Activated naive CD8-positive, alpha-beta T cell (primary cell): ENCODE results near the gene POU2F1.
"Not testable (repeated sequence)": the region's sequence is repeated elsewhere in the genome, so short reads cannot be mapped to it uniquely, and the experiment has no call there.

Experiments
- H3K27ac Mint-ChIP-seq: one replicate; pipeline ENCODE4 v1.8.0; 2021; ENCODE audit warnings: mixed read lengths
- H3K27me3 Mint-ChIP-seq: one replicate; pipeline ENCODE4 v1.8.0; 2021; ENCODE audit warnings: mixed read lengths
- H3K36me3 Mint-ChIP-seq: one replicate; pipeline ENCODE4 v1.8.0; 2021; ENCODE audit warnings: mixed read lengths
- H3K4me1 Mint-ChIP-seq: one replicate; pipeline ENCODE4 v1.8.0; 2021; ENCODE audit warnings: low read depth, mixed read lengths
- H3K4me3 Mint-ChIP-seq: one replicate; pipeline ENCODE4 v1.8.0; 2021; ENCODE audit warnings: mild to moderate bottlenecking, mixed read lengths
- H3K9me3 Mint-ChIP-seq: one replicate; pipeline ENCODE4 v1.8.0; 2021; ENCODE audit warnings: low read depth, mixed read lengths

Gene POU2F1

GRCh38 chr1:167219194-167219593, 1.5 kb upstream of the POU2F1 start:
- no peaks in the 10 kb centered on the region for H3K27me3 Mint-ChIP-seq
- H3K4me1 Mint-ChIP-seq: peaks cover 32% of the 10 kb centered on the region
- peak overlapping the region; percentile 99 for H3K27ac Mint-ChIP-seq
- peak overlapping the region; percentile 95 for H3K4me3 Mint-ChIP-seq
- H3K9me3 Mint-ChIP-seq: no peaks in the 10 kb centered on the region
- H3K36me3 Mint-ChIP-seq: peaks cover 2% of the 10 kb centered on the region

GRCh38 chr1:167219646-167220536, 795 bp upstream of the POU2F1 start:
- H3K4me1 Mint-ChIP-seq: peaks cover 34% of the 10 kb centered on the region
- H3K27me3 Mint-ChIP-seq: no peaks in the 10 kb centered on the region
- peaks cover 2% of the 10 kb centered on the region for H3K36me3 Mint-ChIP-seq
- peak overlapping the region; percentile 99 for H3K27ac Mint-ChIP-seq
- H3K9me3 Mint-ChIP-seq: no peaks in the 10 kb centered on the region
- peak overlapping the region; percentile 95 for H3K4me3 Mint-ChIP-seq

DNA sequence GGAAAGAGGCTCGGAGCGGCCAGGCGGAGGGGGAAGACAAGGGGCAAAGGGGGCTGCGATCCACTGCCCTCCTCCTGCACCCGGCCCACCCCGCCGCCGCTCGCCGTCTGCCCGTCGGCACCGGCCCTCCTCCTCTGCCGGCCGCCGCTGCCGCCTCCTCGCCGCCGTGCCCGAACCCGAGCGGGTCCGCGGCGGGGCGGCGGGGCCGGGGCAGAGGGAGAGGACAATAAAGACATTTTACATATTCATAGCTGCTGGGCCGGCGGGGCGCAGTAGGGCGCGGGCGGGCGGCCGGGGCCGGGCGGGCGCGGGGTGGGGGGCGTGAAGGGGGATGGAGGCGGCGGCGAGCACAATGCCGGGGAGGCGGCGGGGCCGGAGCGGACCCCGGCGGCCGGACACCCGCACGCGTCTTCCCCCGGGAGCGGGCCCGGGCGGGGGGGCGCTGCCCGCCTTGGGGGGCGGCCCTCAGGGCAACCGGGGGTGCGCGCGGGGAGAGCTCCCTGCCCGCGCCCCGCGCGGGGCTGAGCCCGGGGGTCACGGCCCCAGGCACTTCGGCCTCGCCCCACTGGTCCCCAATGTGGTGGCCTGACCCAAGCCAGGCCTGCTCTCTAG, 546 bp downstream of the POU2F1 start:
- Mint-ChIP-seq H3K4me1 (peaks cover 47% of the 10 kb centered on the region), H3K27me3 (no peaks in the 10 kb centered on the region), H3K9me3 (no peaks in the 10 kb centered on the region), H3K27ac (peak overlapping the region; percentile 99), H3K36me3 (peaks cover 2% of the 10 kb centered on the region), H3K4me3 (peak overlapping the region; percentile 95)

GRCh38 chr1:167221738-167222610, 1.3 kb downstream of the POU2F1 start:
- Mint-ChIP-seq H3K27ac (peak overlapping the region; percentile 98), H3K4me3 (peak overlapping the region; percentile 94), H3K9me3 (no peaks in the 10 kb centered on the region), H3K36me3 (peaks cover under 1% of the 10 kb centered on the region), H3K27me3 (no peaks in the 10 kb centered on the region), H3K4me1 (peaks cover 51% of the 10 kb centered on the region)

DNA sequence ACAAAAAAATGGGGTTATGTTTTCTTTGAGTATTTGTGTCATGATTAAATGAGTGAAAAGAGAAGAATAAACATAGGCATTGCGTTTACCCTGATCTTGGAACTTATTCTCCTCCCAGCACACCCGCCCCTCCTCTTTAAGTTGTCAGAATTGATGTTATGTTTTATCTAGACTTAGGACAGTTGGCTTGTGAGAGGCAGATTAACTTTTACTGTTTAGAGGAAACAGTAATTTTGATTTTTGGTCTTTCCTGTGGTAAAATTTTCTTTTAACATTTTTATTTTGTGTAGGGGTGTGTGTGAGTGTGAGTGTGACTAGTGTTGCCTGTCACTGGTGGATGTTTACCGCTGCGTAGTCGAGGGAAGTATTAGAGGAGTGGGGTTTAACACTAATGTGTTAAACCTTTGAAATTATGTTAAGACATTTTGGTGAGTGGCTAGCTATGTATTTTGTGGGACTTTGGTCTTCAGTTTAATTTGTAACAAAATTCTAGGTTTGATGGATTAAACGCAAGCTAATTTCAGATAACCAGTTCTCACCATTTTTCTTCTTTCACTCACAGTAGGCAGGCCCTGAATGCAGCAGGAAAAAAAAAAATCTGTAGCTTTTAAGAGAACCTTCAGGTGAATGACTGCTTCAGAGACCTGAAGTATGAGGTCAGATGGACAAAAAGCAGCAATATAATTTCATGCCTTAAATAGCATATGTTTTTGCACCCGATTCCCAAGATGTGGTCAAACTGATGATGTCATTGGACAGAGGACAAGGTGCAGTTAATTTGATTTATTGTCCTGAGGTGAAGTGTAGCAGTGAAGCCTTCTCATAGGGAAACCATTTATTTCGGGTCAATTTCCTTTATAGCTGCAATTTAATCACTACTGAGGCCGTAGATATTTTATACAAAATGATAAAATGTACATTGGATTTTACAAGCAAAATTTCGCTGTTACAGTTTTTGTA, 2.7 kb downstream of the POU2F1 start:
- Mint-ChIP-seq H3K27me3 (no peaks in the 10 kb centered on the region), H3K9me3 (no peaks in the 10 kb centered on the region), H3K4me3 (peak overlapping the region; percentile 94), H3K4me1 (peaks cover 57% of the 10 kb centered on the region), H3K27ac (peak overlapping the region; percentile 98), H3K36me3 (no peaks in the 10 kb centered on the region)

DNA sequence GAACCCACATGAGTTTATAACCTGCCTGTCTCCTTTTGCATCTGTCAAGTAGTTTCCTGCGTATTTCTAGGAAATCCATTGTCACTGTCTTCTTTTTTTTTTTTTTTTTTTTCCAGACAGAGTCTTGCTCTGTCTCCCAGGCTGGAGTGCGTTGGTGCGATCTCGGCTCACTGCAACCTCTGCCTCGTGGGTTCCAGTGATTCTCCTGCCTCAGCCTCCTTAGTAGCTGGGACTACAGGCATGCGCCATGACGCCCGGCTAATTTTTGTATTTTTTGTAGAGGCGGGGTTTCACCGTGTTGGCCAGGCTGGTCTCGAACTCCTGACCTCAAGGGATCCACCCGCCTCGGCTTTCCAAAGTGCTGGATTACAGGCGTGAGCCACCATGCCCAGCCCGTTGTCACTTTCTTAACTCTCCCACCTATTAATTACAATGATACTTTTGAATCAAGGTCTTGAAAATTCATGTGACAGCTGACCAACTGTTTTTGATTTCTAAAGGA, 4.1 kb downstream of the POU2F1 start:
- H3K27me3 Mint-ChIP-seq, H3K36me3 Mint-ChIP-seq, H3K4me3 Mint-ChIP-seq, H3K27ac Mint-ChIP-seq, H3K9me3 Mint-ChIP-seq: not testable (repeated sequence)
- H3K4me1 Mint-ChIP-seq: peaks cover 59% of the 10 kb centered on the region

GRCh38 chr1:167225920-167226319, 5.2 kb downstream of the POU2F1 start:
- H3K4me3 Mint-ChIP-seq: no peak overlapping the region
- peaks cover 61% of the 10 kb centered on the region for H3K4me1 Mint-ChIP-seq
- no peaks in the 10 kb centered on the region for H3K27me3 Mint-ChIP-seq
- no peak overlapping the region for H3K27ac Mint-ChIP-seq
- H3K9me3 Mint-ChIP-seq: no peaks in the 10 kb centered on the region
- H3K36me3 Mint-ChIP-seq: no peaks in the 10 kb centered on the region

DNA sequence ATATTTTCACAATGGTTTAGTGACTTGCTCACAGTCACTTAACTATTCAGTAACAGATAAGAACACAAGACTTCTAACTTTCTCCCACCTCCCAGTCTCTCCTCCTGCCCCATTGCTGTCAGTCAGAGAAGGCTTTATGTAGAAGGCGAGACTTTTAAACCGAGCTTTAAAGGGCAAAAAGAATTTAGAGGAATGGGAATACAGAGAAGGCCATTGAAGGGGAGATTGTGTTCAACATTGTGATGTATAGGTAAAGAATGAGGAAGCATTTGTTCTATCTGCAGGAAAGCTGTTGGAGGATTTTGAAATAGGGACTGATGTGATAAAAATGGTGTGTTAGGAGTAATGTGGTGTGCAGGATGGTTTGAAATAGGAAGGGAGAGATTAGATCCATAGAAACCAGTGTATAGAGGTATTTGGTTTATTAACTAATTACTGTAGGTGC, 7.3 kb downstream of the POU2F1 start:
- peaks cover 56% of the 10 kb centered on the region for H3K4me1 Mint-ChIP-seq
- H3K9me3 Mint-ChIP-seq: no peaks in the 10 kb centered on the region
- H3K4me3 Mint-ChIP-seq: no peak overlapping the region
- no peaks in the 10 kb centered on the region for H3K36me3 Mint-ChIP-seq
- no peaks in the 10 kb centered on the region for H3K27me3 Mint-ChIP-seq
- H3K27ac Mint-ChIP-seq: no peak overlapping the region

- Mint-ChIP-seq H3K4me1 (peaks cover 56% of the 10 kb centered on the region), H3K4me3 (no peak overlapping the region), H3K27ac (no peak overlapping the region), H3K36me3 (no peaks in the 10 kb centered on the region), H3K27me3 (no peaks in the 10 kb centered on the region), H3K9me3 (no peaks in the 10 kb centered on the region)
These were observed 9.2 kb downstream of the POU2F1 start for GRCh38 chr1:167229719-167230385.

GRCh38 chr1:167230437-167230836, 9.8 kb downstream of the POU2F1 start:
- Mint-ChIP-seq H3K27ac (no peak overlapping the region), H3K9me3 (no peaks in the 10 kb centered on the region), H3K36me3 (no peaks in the 10 kb centered on the region), H3K27me3 (no peaks in the 10 kb centered on the region), H3K4me3 (no peak overlapping the region), H3K4me1 (peaks cover 56% of the 10 kb centered on the region)

DNA sequence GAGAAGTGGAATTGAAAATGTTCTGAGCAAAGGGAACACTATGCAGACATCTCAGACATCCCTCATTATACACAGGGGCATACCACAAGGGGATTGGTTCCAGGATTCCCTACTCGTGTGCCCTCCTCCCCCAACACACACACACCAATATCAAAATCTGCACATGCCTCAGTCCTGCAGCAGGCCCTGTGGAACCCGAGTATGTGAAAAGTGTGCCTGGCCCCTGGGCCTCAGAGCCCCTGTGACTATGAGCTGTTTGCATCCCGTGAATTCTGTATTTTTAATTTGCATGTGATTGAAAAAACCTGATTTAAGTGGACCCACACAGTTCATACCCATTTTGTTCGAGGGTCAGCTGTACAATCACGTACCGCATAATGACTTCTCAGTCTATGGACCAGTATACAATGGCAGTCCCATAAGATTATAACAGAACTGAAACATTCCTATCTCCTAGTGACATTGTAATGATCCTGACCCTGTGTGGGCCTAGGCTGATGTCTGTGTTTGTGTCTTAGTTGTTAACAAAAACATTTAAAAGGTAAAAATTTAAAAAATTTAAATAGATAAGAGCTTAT, 11.3 kb downstream of the POU2F1 start:
- Mint-ChIP-seq H3K9me3 (no peaks in the 10 kb centered on the region), H3K36me3 (peaks cover under 1% of the 10 kb centered on the region), H3K27me3 (no peaks in the 10 kb centered on the region), H3K27ac (no peak overlapping the region), H3K4me3 (no peak overlapping the region), H3K4me1 (peaks cover 50% of the 10 kb centered on the region)

- no peaks in the 10 kb centered on the region for H3K27me3 Mint-ChIP-seq
- no peak overlapping the region for H3K4me3 Mint-ChIP-seq
- peaks cover 3% of the 10 kb centered on the region for H3K36me3 Mint-ChIP-seq
- H3K4me1 Mint-ChIP-seq: peaks cover 54% of the 10 kb centered on the region
- H3K9me3 Mint-ChIP-seq: no peaks in the 10 kb centered on the region
- no peak overlapping the region for H3K27ac Mint-ChIP-seq
These were observed 12.1 kb downstream of the POU2F1 start for GRCh38 chr1:167232801-167233200.

- H3K9me3 Mint-ChIP-seq: no peaks in the 10 kb centered on the region
- H3K4me1 Mint-ChIP-seq: peaks cover 51% of the 10 kb centered on the region
- no peak overlapping the region for H3K27ac Mint-ChIP-seq
These were observed 12.7 kb downstream of the POU2F1 start for GRCh38 chr1:167233373-167233772.

More at GRCh38 chr1:167233373-167233772, 12.7 kb downstream of the POU2F1 start:
- no peak overlapping the region for H3K4me3 Mint-ChIP-seq
- peaks cover 3% of the 10 kb centered on the region for H3K36me3 Mint-ChIP-seq
- no peaks in the 10 kb centered on the region for H3K27me3 Mint-ChIP-seq
